ENCODE results near the gene PLEKHG2.
"Not testable (repeated sequence)": the region's sequence is repeated elsewhere in the genome, so short reads cannot be mapped to it uniquely, and the experiment has no call there.

The PLEKHG2 gene, protein sequence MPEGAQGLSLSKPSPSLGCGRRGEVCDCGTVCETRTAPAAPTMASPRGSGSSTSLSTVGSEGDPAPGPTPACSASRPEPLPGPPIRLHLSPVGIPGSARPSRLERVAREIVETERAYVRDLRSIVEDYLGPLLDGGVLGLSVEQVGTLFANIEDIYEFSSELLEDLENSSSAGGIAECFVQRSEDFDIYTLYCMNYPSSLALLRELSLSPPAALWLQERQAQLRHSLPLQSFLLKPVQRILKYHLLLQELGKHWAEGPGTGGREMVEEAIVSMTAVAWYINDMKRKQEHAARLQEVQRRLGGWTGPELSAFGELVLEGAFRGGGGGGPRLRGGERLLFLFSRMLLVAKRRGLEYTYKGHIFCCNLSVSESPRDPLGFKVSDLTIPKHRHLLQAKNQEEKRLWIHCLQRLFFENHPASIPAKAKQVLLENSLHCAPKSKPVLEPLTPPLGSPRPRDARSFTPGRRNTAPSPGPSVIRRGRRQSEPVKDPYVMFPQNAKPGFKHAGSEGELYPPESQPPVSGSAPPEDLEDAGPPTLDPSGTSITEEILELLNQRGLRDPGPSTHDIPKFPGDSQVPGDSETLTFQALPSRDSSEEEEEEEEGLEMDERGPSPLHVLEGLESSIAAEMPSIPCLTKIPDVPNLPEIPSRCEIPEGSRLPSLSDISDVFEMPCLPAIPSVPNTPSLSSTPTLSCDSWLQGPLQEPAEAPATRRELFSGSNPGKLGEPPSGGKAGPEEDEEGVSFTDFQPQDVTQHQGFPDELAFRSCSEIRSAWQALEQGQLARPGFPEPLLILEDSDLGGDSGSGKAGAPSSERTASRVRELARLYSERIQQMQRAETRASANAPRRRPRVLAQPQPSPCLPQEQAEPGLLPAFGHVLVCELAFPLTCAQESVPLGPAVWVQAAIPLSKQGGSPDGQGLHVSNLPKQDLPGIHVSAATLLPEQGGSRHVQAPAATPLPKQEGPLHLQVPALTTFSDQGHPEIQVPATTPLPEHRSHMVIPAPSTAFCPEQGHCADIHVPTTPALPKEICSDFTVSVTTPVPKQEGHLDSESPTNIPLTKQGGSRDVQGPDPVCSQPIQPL (N-terminal part only)

DNA sequence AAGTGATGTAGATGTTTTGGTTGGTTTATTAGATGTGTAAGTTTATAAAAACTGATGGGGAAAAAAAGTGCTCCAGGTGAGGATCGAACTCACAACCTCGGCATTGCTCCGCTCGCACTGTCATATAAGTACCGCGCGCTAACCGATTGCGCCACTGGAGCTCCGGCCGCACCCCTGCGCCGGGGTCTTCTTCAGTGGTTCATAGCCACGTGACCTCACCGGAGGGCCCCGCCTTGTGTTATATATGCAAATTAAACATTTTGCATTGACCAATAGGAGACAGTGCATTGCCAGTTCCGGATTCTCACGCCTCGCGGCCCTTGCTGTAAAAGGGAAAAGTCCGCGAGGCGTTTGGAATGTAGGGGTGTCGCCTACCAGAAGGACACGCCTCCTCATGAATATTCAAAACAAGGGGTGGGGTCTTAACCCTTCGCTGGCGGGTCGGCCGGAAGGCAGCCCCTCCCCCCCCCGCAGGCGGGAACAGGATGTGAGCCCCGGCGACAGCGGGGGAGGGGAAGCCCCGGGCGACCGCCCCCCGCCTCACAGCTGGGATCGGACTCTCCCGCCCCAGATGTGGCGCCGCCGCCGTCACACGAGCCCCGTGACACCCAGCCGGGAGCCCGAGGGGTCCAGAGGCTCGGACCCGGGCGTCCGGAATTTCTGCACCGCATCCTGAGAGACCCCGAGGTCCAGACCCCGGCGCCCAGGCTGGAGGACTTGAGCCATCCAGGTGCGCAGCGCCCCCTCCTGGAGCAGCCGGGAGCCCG, at the start of gene PLEKHG2:
Gene PLEKHG2 (plus strand): TSS at position 570 of the 767 bp plus-strand sequence. CDS start 1,418 bp downstream, outside the sequence.
- peak; percentile 98 for DNase-seq

DNA sequence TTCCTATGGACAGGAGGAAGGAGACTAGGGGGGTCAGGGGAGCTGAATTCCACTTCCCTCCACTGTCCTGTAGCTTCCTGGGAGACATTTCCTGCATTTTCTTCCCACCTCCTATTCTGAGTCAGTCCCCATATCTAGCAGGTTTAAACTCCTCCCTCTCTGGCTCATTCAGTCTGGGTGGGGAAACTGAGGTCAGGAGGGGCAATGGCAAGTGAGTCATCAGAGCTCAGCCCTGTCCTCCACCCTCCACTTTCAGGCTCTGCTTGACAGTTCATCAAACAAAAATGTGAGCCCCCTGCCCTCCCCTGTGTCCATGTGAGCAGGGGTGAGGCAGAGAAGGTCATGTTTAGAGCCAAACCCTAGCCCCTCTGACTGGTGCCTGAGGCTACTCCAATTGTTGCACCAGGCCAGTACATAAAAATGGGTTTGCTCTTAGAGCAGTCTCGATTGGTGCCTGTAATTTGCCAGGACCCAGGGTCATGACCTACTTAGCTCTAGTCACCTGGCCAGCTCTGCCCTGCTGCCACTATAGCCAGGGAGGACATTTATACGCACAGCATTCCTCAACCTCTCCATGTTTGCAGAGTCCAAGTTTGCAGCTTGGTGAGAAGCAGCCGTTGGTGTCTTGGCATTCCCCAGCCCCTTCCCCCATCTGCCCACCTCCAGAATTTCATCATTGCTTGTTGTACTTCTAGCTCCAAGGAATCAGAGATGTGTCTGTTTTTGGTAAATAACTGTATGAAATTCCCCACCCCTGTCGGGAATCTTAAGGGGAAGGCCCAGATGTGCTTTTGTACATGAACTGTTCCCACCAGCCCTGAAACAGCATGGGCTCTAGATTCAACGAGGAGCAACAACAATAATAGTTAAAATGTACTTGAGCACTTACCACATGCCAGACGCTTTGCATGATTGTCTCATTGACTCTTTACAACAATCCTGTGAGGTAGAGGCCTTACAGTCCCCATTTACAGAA, 49.5 kb upstream of the PLEKHG2 start:
- no peak for DNase-seq

DNA sequence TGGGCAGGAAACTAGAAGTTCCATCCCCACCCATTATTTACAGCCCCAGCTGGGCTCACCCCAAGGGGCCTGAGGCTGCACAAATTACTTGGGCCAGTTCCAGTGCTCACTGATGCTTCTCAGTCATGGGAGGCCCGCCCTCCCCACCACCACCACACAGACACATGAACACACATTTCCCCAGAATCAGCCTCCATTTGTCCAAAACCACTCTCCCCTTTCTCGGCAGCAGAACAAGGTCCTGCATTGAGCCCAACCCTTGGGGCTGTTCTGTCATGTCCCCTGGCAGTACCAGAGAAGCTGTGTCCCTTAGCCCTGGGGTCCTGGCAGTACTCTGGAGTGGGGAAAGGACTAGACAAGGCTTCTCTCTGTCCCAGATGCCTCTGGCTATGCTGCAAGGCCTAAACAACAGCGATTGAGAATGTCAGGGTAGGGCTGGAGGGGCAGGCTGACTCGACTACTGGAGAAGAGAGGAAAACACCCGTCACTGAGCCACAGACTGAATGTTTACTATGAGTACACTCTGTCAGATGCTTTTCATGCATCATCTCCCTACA, 48.5 kb upstream of the PLEKHG2 start:
- no peak for DNase-seq

DNA sequence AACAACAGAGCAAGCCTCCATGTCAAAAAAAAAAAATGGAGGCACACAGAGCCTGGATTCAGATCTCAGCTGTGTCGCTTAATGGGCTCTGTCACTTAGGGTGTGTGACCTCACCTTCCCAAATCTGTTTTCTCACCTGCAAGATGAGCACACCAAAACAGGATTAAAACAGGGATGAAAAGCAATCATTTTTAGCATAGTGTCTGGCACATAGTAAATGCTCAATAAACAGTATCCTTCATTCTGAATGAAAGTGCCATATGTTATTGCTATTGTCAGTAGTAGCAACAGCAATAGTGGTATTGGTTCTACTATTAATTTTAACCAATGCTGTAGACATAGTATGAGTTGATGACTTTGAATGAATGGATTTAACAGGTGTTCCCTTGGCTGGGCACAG, 46.9 kb upstream of the PLEKHG2 start:
- no peak for DNase-seq

DNA sequence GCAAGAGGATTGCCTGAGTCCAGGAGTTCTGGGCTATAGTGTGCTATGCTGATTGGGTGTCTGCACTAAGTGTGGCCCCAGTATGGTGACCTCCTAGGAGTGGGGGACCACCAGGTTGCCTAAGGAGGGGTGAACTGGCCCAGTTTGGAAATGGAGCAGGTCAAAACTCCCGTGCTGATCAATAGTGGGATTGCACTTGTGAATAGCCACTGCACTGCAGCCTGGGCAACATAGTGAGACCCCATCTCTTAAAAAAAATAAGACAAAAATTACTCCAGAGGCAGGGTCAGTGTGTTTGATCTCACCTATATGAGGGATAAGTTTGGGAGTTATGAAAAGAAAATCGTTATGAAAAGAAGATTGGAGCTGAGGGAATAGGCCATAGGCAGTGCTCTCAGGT, 43.3 kb upstream of the PLEKHG2 start:
- no peak for DNase-seq

DNA sequence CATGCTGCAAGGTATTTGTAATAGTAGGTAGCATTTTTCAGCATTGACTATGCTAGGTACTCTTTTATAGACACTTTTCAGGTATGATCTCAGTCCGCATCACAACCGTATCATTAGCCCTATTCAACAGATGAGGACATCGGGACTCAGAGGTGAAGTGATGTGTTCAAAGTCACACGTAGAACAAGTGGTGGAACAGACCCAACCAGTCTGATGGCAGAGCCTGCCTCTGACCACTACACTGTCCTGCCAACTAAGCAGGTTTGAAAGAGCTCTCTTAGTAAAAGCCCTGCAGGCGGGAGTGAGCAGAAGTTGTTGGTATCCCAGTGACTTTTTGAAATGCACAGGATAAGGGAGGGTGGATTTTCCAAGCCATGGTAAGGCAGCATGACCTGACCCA, 41.7 kb upstream of the PLEKHG2 start:
- DNase-seq, result no peak

DNA sequence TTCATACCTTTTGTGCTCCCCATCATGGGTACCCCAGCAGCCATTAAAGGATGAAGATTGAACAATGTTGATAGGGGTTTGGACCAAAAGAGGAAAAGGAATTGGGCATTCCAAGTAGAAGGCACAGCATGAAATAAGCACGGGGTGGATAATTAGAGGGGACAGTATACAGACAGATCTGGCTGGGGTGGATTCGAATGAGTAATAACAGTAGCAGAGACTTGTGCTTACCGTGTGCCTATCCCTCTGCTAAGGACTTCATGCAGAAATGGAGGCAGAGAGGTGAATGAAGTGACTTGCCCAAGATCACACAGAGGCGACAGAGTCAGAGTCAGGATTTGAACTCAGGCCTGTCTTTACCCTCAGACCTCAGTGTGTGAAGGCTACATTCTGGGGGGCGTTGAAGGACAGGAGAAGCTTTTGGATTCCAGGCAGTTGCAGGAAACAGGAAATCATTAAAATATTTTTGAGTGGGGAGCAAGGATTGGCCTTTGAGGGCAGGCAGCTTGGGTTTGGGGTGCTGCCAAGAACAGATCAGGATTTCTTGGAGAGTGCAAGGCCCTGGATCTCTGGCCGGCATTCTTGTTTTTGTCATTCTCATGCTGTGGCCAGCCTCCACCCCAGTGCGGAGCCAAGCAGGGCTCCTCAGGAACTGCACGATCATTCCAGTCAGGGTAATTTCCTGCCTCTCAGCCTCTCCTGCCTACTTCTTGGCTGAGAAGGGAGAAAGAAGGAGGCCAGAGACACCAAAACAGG, 40.2 kb upstream of the PLEKHG2 start:
- DNase-seq, result no peak

DNA sequence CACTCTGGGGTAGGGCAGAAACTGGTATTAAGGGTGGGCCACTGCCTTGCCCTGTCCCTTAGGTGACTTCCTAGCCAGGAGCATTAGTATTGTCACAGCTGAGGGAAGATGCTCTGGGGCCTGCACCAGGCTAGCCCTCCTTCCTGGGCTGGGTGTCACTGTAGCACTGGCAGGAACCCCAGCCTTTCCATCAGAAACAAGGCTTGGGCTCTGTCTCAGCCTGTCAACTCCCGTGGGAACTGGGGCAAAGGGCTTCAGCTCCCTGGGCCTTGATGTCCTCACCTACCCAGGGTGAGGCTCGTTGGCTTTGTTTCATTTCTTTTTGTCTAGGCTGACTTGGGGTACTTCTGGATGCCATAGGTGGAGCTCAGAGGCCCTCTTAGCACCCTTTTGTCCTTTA, 39.5 kb upstream of the PLEKHG2 start:
- no peak for DNase-seq

DNA sequence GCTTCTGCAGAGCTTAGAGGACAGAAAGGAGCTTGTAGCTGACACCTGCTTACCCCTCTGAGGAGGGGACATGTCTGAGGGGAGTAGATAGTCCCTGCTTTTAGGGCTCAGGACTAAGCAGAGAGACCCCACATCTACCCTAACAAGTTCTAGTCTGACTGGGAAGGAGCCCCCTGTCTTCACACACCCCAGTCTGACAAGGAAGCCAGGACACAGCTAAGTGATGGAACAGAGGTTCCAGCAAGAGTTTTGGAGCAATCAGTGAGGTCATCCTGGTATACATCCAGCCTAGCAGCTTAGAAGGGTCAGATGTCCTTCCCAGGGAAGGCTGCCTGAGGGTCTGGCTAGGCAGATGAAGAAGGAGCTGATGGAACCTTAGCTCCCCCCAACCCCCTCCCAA, 36.5 kb upstream of the PLEKHG2 start:
- DNase-seq, result no peak

DNA sequence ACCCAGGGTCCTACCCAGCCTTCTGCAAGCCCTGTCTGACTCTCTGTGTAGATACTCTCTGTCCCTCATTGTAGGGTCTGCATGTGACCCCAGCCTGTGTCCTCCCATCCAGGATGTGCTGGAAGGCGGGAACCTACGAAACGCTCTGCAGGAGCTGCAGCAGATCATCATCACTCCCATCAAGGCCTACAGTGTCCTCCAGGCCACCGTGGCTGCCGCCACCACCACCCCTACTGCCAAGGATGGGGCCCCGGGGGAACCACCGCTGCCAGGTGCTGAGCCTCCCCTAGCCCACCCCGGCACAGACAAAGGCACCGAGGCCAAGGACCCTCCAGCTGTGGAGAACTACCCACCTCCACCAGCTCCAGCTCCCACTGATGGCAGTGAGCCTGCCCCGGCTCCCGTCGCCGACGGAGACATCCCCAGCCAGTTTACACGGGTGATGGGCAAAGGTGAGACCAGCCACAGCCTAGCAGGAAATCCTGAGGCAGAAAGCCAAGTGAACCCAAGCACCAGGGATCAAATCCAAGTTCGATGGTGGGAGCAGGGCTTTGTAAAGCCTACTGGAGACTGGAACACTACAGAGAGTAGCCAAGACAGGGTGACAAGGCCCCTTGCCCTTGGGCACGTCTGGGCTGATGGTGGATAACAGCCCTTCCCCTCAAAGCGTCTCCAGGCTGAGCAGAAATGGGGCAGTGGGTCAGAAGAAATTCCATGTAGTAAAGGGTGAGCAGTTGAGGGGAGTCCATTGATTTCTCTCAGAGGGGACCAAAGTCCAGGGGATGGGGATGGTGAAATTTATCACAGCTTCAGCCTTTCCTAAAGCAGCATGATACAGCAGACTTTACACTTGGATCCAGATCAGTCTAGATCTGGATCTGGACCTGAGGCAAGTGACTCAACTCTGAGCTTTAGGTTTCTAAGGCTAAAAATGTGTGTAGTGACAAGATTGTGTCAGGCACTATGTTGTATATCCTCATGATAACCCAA, 34.8 kb upstream of the PLEKHG2 start:
- no peak for DNase-seq

DNA sequence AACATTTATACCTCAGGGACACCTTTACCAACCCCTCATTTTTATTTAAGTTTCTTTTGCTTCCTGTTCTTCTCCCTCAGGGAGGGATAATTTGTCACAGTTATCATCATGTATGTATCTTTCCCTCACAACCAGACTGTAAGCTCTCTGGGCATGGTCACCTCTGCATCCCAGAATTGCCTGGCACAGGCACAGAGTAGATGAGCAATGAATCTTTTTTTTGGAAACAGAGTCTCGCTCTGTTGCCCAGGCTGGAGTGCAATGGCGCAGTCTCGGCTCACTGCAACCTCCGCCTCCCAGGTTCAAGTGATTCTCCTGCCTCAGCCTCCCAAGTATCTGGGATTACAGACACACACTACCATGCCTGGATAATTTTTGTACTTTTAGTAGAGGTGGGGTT, 33.1 kb upstream of the PLEKHG2 start:
- not testable (repeated sequence) for DNase-seq

DNA sequence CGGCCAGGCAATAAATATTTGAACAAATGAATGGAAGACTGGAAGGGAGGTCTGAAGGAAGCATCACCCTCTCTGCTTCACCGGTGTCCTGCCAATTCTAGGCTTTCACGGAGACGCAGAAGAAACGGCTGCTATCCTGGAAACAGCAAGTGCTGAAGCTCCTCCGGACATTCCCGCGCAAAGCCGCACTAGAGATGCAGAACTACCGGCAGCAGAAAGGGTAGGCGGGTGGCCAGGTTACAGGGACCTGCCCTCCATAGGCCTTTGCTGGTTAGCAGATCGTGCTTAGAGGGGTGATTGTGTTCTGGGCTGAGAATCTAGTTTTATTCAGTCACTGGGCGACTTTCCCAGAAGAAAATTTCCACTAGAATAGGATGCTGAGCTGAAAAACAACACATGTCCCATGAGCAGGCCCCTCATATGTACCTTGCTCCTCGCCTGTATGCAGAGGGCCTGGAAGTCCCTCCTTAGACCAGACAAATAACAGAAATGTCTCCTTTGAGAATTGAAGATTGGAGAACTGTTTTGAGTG, 32.5 kb upstream of the PLEKHG2 start:
- no peak for DNase-seq

DNA sequence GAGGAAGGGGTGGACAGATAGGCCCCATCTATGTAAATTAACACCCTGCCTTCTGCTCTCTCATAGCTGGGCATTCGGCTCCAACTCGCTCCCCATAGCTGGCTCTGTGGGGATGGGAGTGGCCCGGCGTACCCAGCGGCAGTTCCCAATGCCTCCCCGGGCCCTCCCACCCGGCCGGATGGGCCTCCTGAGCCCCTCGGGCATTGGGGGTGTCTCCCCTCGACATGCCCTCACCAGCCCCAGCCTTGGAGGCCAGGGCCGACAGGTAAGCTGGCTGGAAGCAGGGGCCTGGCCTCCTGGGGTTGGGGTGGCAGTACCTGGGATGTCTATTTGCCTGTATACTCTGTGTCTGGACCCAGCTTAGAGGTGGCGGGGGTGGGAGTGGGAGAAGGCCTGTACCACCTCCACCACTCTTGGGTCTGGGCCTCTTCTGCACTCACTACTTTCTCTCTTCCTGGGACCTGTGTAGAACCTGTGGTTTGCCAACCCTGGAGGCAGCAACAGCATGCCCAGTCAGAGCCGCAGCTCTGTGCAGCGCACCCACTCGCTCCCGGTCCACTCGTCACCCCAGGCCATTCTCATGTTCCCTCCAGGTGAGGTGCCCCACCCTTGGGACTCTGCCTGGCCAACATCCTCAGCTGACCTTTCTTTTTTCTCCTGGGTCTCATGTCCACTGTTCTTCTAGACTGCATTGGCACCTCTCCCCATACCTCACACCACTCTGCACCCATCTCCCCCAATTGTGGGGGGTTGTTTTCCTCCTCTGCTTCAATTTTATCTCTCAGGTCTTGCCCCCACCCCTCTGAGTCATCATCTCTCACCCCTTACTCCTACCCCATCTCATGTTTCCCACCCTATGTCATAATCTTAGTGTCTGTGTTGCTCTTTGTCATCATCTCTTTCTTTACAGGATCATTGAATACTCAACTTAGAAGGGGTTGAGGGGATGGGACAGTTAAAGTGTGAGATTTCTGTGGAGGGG, 31.7 kb upstream of the PLEKHG2 start:
- DNase-seq, result no peak

DNA sequence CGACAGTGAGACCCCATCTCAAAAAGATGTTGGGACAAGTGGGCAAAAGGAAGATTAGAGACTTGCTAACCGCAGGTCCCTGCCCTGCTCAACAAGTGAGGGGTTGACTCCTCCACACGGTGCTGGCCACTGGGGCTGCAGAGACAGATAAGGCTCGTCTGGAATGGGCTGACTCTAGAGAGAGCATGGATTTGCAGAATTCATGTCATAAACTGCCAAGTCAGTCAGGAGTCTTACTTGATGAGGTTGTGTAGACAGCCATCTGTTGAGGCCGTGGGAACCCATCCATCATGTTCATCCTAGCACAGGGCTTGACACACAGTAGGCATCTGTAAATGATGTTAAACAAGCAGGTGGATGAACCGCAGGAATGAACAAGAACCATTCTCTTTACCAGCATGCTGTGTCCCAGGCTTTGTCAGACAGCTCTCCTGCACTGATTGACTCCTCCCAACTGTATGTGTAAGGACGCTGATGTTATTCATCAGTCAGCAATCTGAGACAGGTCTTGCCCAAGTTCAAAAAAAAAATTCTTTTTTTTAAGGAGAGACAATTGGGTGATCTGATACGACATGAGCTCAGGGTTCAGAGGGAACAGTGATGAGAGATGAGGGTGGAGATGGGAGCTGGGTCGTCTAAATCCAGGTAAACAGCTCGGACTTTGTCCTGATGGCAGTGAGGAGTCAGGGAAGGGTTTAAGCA, 30.4 kb upstream of the PLEKHG2 start:
- DNase-seq, result no peak

DNA sequence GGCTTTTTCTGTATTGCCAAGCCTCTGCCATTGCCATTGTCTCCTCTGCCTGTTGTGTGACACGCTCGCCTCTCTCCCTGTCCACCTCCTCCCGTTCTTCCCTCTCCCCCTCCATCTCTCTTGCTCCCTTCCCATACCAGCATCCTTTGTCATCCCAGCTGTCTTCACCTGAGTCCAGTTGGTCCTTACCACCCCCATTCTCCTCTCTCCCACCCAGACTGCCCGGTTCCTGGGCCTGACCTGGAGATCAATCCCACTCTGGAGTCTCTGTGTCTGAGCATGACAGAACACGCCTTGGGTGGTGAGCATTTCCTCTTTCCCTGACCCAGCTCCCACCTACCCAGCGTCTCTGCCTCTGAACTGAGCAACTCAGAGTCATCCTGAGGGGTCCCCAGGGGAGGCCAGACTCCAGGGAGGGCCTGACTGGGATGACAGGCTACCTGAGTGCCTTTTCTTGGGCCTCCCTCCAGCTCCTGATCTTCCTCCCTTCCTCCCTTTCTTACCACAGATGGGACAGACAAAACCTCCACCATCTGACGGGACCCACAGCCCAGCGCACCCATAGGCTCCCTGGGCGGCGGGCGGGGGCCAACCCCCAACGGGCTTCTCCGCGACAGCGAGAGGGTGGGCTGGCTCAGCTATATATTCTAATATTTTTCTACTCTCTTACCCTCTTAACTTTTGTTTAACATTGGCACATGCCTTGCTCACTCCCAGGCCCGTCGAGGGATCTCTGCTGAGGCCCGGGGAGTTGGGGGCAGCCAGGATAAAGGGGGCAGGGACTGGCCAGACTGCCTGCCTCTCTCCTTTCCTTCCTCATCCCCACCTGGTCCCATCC, 29.3 kb upstream of the PLEKHG2 start:
- DNase-seq, result no peak
